ENCODE measurements around the gene TRIO. TPM values are rescaled to one million over a fixed set of nuclear protein-coding genes. Genes with fewer than 3 reads are reported as not detected.

The TRIO gene
- total RNA-seq, 5 donors from 2014 or later (not counting 1 experiment from before 2014, with no cell fraction given), result 6.2 to 31.1 (median 11.8) TPM

GRCh38 chr5:14305045-14305444 lies 161.9 kb downstream of the TRIO start:
- Histone ChIP-seq H3K9me3 (no peaks in the 10 kb centered on the region), H3K27me3 (replicated peaks in 1 of 2; ENCODE audit: control insufficient read depth in 2 of 2, extremely low read depth in 1 of 2, insufficient read depth in 2 of 2, low read length in 1 of 2) (no peaks in the 10 kb centered on the region), H3K36me3 (ENCODE audit: control insufficient read depth in 2 of 2, extremely low read depth in 1 of 2, insufficient read depth in 1 of 2, low read length in 1 of 2) (no peaks in the 10 kb centered on the region), H3K27ac (ENCODE audit: low read length) (no peak overlapping the region), H3K4me1 (ENCODE audit: control insufficient read depth in 1 of 2, extremely low read depth in 1 of 2, insufficient read depth in 2 of 2, low read length in 2 of 2) (no peaks in the 10 kb centered on the region), H3K4me3 (ENCODE audit: control insufficient read depth in 1 of 2, extremely low read depth in 1 of 2, low read length in 1 of 2) (no peak overlapping the region)
- Mint-ChIP-seq H3K27ac (no peak overlapping the region), H3K9me3 (peaks cover 0 to 11% (median 0%) of the 10 kb centered on the region in 3 donors), H3K4me1 (no peaks in the 10 kb centered on the region), H3K27me3 (peaks cover 0 to 3% of the 10 kb centered on the region in 2 donors), H3K4me3 (no peak overlapping the region), H3K36me3 (no peaks in the 10 kb centered on the region)
- 79% methylated on average over 5 of the region's 7 CpGs for WGBS (ENCODE audit: insufficient coverage)
- DNase-seq, result no peak
- no peak for ATAC-seq (replicated peaks in 1 of 4)
- CTCF ChIA-PET, result no interaction called here
- POLR2A ChIA-PET, result no interaction called here

GRCh38 chr5:14306329-14306815 lies 163.2 kb downstream of the TRIO start:
- no peak overlapping the region for H3K27ac Mint-ChIP-seq
- CTCF ChIA-PET, result no interaction called here
- peaks cover 0 to 11% (median 0%) of the 10 kb centered on the region in 3 donors for H3K9me3 Mint-ChIP-seq
- no peak overlapping the region for H3K4me3 ChIP-seq (ENCODE audit: control insufficient read depth in 1 of 2, extremely low read depth in 1 of 2, low read length in 1 of 2)
- H3K27ac ChIP-seq (ENCODE audit: low read length), result no peak overlapping the region
- DNase-seq, result no peak
- H3K27me3 ChIP-seq (replicated peaks in 1 of 2; ENCODE audit: control insufficient read depth in 2 of 2, extremely low read depth in 1 of 2, insufficient read depth in 2 of 2, low read length in 1 of 2), result no peaks in the 10 kb centered on the region
- no peak overlapping the region for H3K4me3 Mint-ChIP-seq
- H3K9me3 ChIP-seq, result no peaks in the 10 kb centered on the region
- 100% methylated on average over 1 of the region's 2 CpGs for WGBS (ENCODE audit: insufficient coverage)
- H3K4me1 Mint-ChIP-seq, result no peaks in the 10 kb centered on the region
- POLR2A ChIA-PET, result no interaction called here
- H3K36me3 Mint-ChIP-seq, result no peaks in the 10 kb centered on the region
- H3K36me3 ChIP-seq (ENCODE audit: control insufficient read depth in 2 of 2, extremely low read depth in 1 of 2, insufficient read depth in 1 of 2, low read length in 1 of 2), result no peaks in the 10 kb centered on the region
- no peak for ATAC-seq (replicated peaks in 1 of 4)
- H3K27me3 Mint-ChIP-seq, result peaks cover 0 to 2% of the 10 kb centered on the region in 2 donors
- H3K4me1 ChIP-seq (ENCODE audit: control insufficient read depth in 1 of 2, extremely low read depth in 1 of 2, insufficient read depth in 2 of 2, low read length in 2 of 2), result no peaks in the 10 kb centered on the region

GRCh38 chr5:14308384-14309154 lies 165.4 kb downstream of the TRIO start:
- H3K27me3 Mint-ChIP-seq, result peaks cover 0 to 2% of the 10 kb centered on the region in 2 donors
- no peak overlapping the region for H3K4me3 ChIP-seq (ENCODE audit: control insufficient read depth in 1 of 2, extremely low read depth in 1 of 2, low read length in 1 of 2)
- no peak for DNase-seq
- CTCF ChIA-PET, result no interaction called here
- no peak for ATAC-seq (replicated peaks in 1 of 4)
- H3K9me3 Mint-ChIP-seq, result peaks cover 0 to 11% (median 0%) of the 10 kb centered on the region in 3 donors
- no peak overlapping the region for H3K4me3 Mint-ChIP-seq
- 94% methylated on average over 5 of the region's 5 CpGs for WGBS (ENCODE audit: insufficient coverage)
- H3K4me1 ChIP-seq (ENCODE audit: control insufficient read depth in 1 of 2, extremely low read depth in 1 of 2, insufficient read depth in 2 of 2, low read length in 2 of 2), result no peaks in the 10 kb centered on the region
- no peaks in the 10 kb centered on the region for H3K27me3 ChIP-seq (replicated peaks in 1 of 2; ENCODE audit: control insufficient read depth in 2 of 2, extremely low read depth in 1 of 2, insufficient read depth in 2 of 2, low read length in 1 of 2)
- H3K4me1 Mint-ChIP-seq, result no peaks in the 10 kb centered on the region
- H3K27ac Mint-ChIP-seq, result no peak overlapping the region
- no peaks in the 10 kb centered on the region for H3K36me3 Mint-ChIP-seq
- no peak overlapping the region for H3K27ac ChIP-seq (ENCODE audit: low read length)
- POLR2A ChIA-PET, result no interaction called here
- no peaks in the 10 kb centered on the region for H3K36me3 ChIP-seq (ENCODE audit: control insufficient read depth in 2 of 2, extremely low read depth in 1 of 2, insufficient read depth in 1 of 2, low read length in 1 of 2)
- no peaks in the 10 kb centered on the region for H3K9me3 ChIP-seq

DNA sequence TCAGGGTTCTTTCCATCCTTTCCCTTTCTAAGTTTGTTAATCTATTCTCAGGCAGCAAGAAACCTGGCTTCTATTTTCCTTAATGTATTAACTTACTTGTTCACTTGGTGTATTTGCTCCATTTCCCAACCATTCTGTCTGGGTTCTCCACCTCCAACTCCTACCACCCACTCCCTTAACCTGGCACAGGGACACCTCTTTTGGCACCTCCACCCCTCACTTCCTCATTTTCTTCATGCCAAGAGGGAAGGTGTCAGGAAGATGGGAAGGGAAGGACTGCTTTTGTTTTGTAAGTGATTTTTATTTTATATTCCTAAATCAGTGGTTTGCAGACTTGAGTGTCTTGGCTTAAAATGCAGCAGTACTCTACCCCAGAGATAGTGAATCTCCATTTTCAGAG lies 166.1 kb downstream of the TRIO start:
- Histone ChIP-seq H3K4me3 (ENCODE audit: control insufficient read depth in 1 of 2, extremely low read depth in 1 of 2, low read length in 1 of 2) (no peak overlapping the region), H3K9me3 (no peaks in the 10 kb centered on the region), H3K27ac (ENCODE audit: low read length) (no peak overlapping the region), H3K4me1 (ENCODE audit: control insufficient read depth in 1 of 2, extremely low read depth in 1 of 2, insufficient read depth in 2 of 2, low read length in 2 of 2) (no peaks in the 10 kb centered on the region), H3K36me3 (ENCODE audit: control insufficient read depth in 2 of 2, extremely low read depth in 1 of 2, insufficient read depth in 1 of 2, low read length in 1 of 2) (no peaks in the 10 kb centered on the region), H3K27me3 (replicated peaks in 1 of 2; ENCODE audit: control insufficient read depth in 2 of 2, extremely low read depth in 1 of 2, insufficient read depth in 2 of 2, low read length in 1 of 2) (no peaks in the 10 kb centered on the region)
- H3K4me1 Mint-ChIP-seq, result no peaks in the 10 kb centered on the region
- no peak for DNase-seq
- no peak overlapping the region for H3K27ac Mint-ChIP-seq
- peaks cover 0 to 2% of the 10 kb centered on the region in 2 donors for H3K27me3 Mint-ChIP-seq
- no peak for ATAC-seq (replicated peaks in 1 of 4)
- ChIA-PET POLR2A (no interaction called here), CTCF (no interaction called here)
- no peak overlapping the region for H3K4me3 Mint-ChIP-seq
- H3K9me3 Mint-ChIP-seq, result peaks cover 0 to 11% (median 0%) of the 10 kb centered on the region in 3 donors
- H3K36me3 Mint-ChIP-seq, result no peaks in the 10 kb centered on the region

GRCh38 chr5:14309878-14310531 lies 166.9 kb downstream of the TRIO start:
- Mint-ChIP-seq H3K27me3 (peaks cover 0 to 2% of the 10 kb centered on the region in 2 donors), H3K27ac (no peak overlapping the region), H3K9me3 (peaks cover 0 to 11% (median 0%) of the 10 kb centered on the region in 3 donors), H3K4me3 (no peak overlapping the region), H3K36me3 (no peaks in the 10 kb centered on the region), H3K4me1 (no peaks in the 10 kb centered on the region)
- ChIA-PET POLR2A (no interaction called here), CTCF (no interaction called here)
- Histone ChIP-seq H3K4me1 (ENCODE audit: control insufficient read depth in 1 of 2, extremely low read depth in 1 of 2, insufficient read depth in 2 of 2, low read length in 2 of 2) (no peaks in the 10 kb centered on the region), H3K36me3 (ENCODE audit: control insufficient read depth in 2 of 2, extremely low read depth in 1 of 2, insufficient read depth in 1 of 2, low read length in 1 of 2) (no peaks in the 10 kb centered on the region), H3K9me3 (no peaks in the 10 kb centered on the region), H3K27me3 (replicated peaks in 1 of 2; ENCODE audit: control insufficient read depth in 2 of 2, extremely low read depth in 1 of 2, insufficient read depth in 2 of 2, low read length in 1 of 2) (no peaks in the 10 kb centered on the region), H3K4me3 (ENCODE audit: control insufficient read depth in 1 of 2, extremely low read depth in 1 of 2, low read length in 1 of 2) (no peak overlapping the region), H3K27ac (ENCODE audit: low read length) (no peak overlapping the region)
- DNase-seq, result no peak
- ATAC-seq (replicated peaks in 1 of 4), result no peak
- 86% methylated on average over 4 of the region's 8 CpGs for WGBS (ENCODE audit: insufficient coverage)

DNA sequence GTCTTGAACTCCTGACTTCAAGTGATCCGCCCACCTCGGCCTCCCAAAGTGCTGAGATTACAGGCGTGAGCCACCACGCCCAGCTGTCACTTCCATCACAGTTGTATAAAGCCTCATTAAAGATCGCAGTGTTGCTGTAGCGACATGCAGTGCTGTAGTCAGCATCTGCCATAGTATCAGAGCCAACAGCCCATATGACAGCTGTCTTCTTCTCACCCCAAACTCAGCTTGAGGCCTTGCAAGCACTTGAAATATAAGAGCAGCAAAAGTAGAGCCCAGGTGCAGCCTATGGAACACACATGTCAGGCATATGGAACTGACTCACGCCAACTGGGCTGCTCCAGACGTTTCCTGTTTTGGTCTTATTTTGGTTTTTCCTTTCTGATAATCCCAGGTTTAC lies 167.8 kb downstream of the TRIO start:
- H3K27ac ChIP-seq (ENCODE audit: low read length), result no peak overlapping the region
- Mint-ChIP-seq H3K4me3 (no peak overlapping the region), H3K27me3 (peaks cover 0 to 2% of the 10 kb centered on the region in 2 donors), H3K9me3 (peaks cover 0 to 11% (median 0%) of the 10 kb centered on the region in 3 donors), H3K4me1 (no peaks in the 10 kb centered on the region), H3K27ac (no peak overlapping the region), H3K36me3 (no peaks in the 10 kb centered on the region)
- 93% methylated on average over 6 of the region's 8 CpGs for WGBS (ENCODE audit: insufficient coverage)
- CTCF ChIA-PET, result no interaction called here
- POLR2A ChIA-PET, result no interaction called here
- ATAC-seq (replicated peaks in 1 of 4), result no peak
- no peaks in the 10 kb centered on the region for H3K36me3 ChIP-seq (ENCODE audit: control insufficient read depth in 2 of 2, extremely low read depth in 1 of 2, insufficient read depth in 1 of 2, low read length in 1 of 2)
- no peaks in the 10 kb centered on the region for H3K4me1 ChIP-seq (ENCODE audit: control insufficient read depth in 1 of 2, extremely low read depth in 1 of 2, insufficient read depth in 2 of 2, low read length in 2 of 2)
- no peaks in the 10 kb centered on the region for H3K27me3 ChIP-seq (replicated peaks in 1 of 2; ENCODE audit: control insufficient read depth in 2 of 2, extremely low read depth in 1 of 2, insufficient read depth in 2 of 2, low read length in 1 of 2)
- no peak overlapping the region for H3K4me3 ChIP-seq (ENCODE audit: control insufficient read depth in 1 of 2, extremely low read depth in 1 of 2, low read length in 1 of 2)
- no peaks in the 10 kb centered on the region for H3K9me3 ChIP-seq
- DNase-seq, result no peak

All from T-cell (primary cell).